Smooth muscle cell (in vitro differentiated cells): ENCODE measurements around the gene TAS2R14. TPM values are rescaled to one million over a fixed set of nuclear protein-coding genes. Genes with fewer than 3 reads are reported as not detected.

Source experiments
- DNase-seq: peaks from one replicate; lab custom pipeline; 2025; ENCODE audit not compliant: unreplicated experiment; lab: John Stamatoyannopoulos, UW
- H2AFZ ChIP-seq: fragments of 200-600 bp; sonication (generic); 2 replicates; pipeline ENCODE4 v1.6.0; 2016; ENCODE audit warnings: antibody characterized with exemption, low read depth, mild to moderate bottlenecking
- H3F3A ChIP-seq: fragments of 200-600 bp; sonication (generic); 2 replicates; pipeline ENCODE4 v1.6.0; 2017; ENCODE audit warnings: antibody characterized with exemption, low read depth
- H3K27ac ChIP-seq: fragments of 200-600 bp; sonication (generic); 2 replicates; pipeline ENCODE4 v1.5.1; 2016; ENCODE audit warnings: low read depth, mild to moderate bottlenecking
- H3K27me3 ChIP-seq: fragments of 200-600 bp; sonication (generic); 2 replicates; pipeline ENCODE4 v1.6.1; 2016; ENCODE audit warnings: low read depth, mild to moderate bottlenecking
- H3K36me3 ChIP-seq: fragments of 200-600 bp; sonication (generic); 2 replicates; pipeline ENCODE4 v1.5.1; 2016; ENCODE audit warnings: low read depth
- H3K4me1 ChIP-seq: fragments of 200-600 bp; sonication (generic); 2 replicates; pipeline ENCODE4 v1.5.1; 2016; ENCODE audit warnings: low read depth
- H3K4me2 ChIP-seq: fragments of 200-600 bp; sonication (generic); 2 replicates; pipeline ENCODE4 v1.6.0; 2016; ENCODE audit warnings: mild to moderate bottlenecking
- H3K4me3 ChIP-seq: fragments of 200-600 bp; sonication (generic); 2 replicates; pipeline ENCODE4 v1.5.1; 2016; ENCODE audit warnings: mild to moderate bottlenecking
- H3K79me2 ChIP-seq: fragments of 200-600 bp; sonication (generic); 2 replicates; pipeline ENCODE4 v1.6.0; 2016; ENCODE audit warnings: low read depth, mild to moderate bottlenecking
- H3K9ac ChIP-seq: fragments of 200-600 bp; sonication (generic); 2 replicates; pipeline ENCODE4 v1.6.0; 2016; ENCODE audit warnings: low read depth
- H3K9me3 ChIP-seq: fragments of 200-600 bp; sonication (generic); replicated peaks from 2 replicates; pipeline ENCODE4 v1.5.1; 2016; ENCODE audit warnings: low read depth
- H4K20me1 ChIP-seq: fragments of 200-600 bp; sonication (generic); 2 replicates; pipeline ENCODE4 v1.6.0; 2016; ENCODE audit warnings: low read depth
- CTCF ChIP-seq: fragments of 200-600 bp; sonication (generic); IDR thresholded peaks from 2 replicates; pipeline ENCODE4 v1.5.1; 2017; ENCODE audit warnings: borderline replicate concordance, mild to moderate bottlenecking, antibody characterized with exemption; ENCODE audit not compliant: insufficient read depth, poor library complexity, severe bottlenecking
- WGBS: methylation state at CpG from one replicate; pipeline ENCODE4 v1.1.7; 2016; ENCODE audit warnings: low lambda C conversion rate; 5-methylcytosine and 5-hydroxymethylcytosine counted together
- polyA plus RNA-seq: library from polyadenylated mRNA; unstranded; fragments of >200 nt; fragmentation: Nextera tagmentation; extraction: Ambion mirVana; gene quantifications from 2 replicates; pipeline ENCODE4 v1.2.1, GENCODE V29; 2016
- total RNA-seq: library from RNA; depleted of rRNA; stranded (reverse); fragments of >200 nt; gene quantifications from 2 replicates; pipeline ENCODE4 v1.2.3, GENCODE V29; 2014

Gene TAS2R14
- total and polyA plus RNA-seq, 2 experiments from 2014 or later = 2.5 to 5.8 TPM

GRCh38 chr12:10952645-10953044, 13.6 kb upstream of the TAS2R14 start:
- no peak for TF ChIP-seq CTCF
- Histone ChIP-seq H4K20me1 (peaks cover 12% of the 10 kb centered on the region), H3K9me3 (no peaks in the 10 kb centered on the region), H3K9ac (no peak overlapping the region), H3K36me3 (no peaks in the 10 kb centered on the region), H3F3A (no peaks in the 10 kb centered on the region), H3K4me1 (no peaks in the 10 kb centered on the region), H3K4me2 (no peak overlapping the region), H3K79me2 (peaks cover 39% of the 10 kb centered on the region), H3K27ac (no peak overlapping the region), H2AFZ (no peak overlapping the region), H3K27me3 (no peaks in the 10 kb centered on the region), H3K4me3 (no peak overlapping the region)
- WGBS = 97% methylated on average over 4 of the region's 4 CpGs
- DNase-seq = no peak

- no peaks in the 10 kb centered on the region for H3K36me3 ChIP-seq
- no peak overlapping the region for H3K9ac ChIP-seq
- no peak overlapping the region for H2AFZ ChIP-seq
- no peaks in the 10 kb centered on the region for H3K4me1 ChIP-seq
- H3F3A ChIP-seq = peaks cover 10% of the 10 kb centered on the region
- H3K79me2 ChIP-seq = no peaks in the 10 kb centered on the region
- H3K27ac ChIP-seq = peak overlapping the region; percentile 85
- H3K9me3 ChIP-seq = no peaks in the 10 kb centered on the region
- no peak for DNase-seq
- H3K4me2 ChIP-seq = no peak overlapping the region
- H3K27me3 ChIP-seq = no peaks in the 10 kb centered on the region
- TF ChIP-seq CTCF = no peak
- 95% methylated on average over 2 of the region's 2 CpGs for WGBS
- no peaks in the 10 kb centered on the region for H4K20me1 ChIP-seq
- no peak overlapping the region for H3K4me3 ChIP-seq
Measured at GRCh38 chr12:10943167-10943566, 4.1 kb upstream of the TAS2R14 start.

- 52% methylated on average over 4 of the region's 4 CpGs for WGBS
- no peaks in the 10 kb centered on the region for H3K27me3 ChIP-seq
- DNase-seq = no peak
Measured at GRCh38 chr12:10941916-10942607, 3.0 kb upstream of the TAS2R14 start.

More at GRCh38 chr12:10941916-10942607, 3.0 kb upstream of the TAS2R14 start:
- Histone ChIP-seq H3K4me2 (no peak overlapping the region), H3K4me1 (no peaks in the 10 kb centered on the region), H3K36me3 (no peaks in the 10 kb centered on the region), H3K4me3 (no peak overlapping the region), H3K9me3 (no peaks in the 10 kb centered on the region), H3K27ac (peak overlapping the region; percentile 85), H3K79me2 (no peaks in the 10 kb centered on the region), H3K9ac (peak overlapping the region; percentile 50), H3F3A (peaks cover 10% of the 10 kb centered on the region), H2AFZ (no peak overlapping the region), H4K20me1 (no peaks in the 10 kb centered on the region)
- no peak for TF ChIP-seq CTCF
